CD4-positive, CD25-positive, alpha-beta regulatory T cell (primary cell): ENCODE measurements around the gene RAD51B. TPM values are rescaled to one million over a fixed set of nuclear protein-coding genes. Genes with fewer than 3 reads are reported as not detected.

Source experiments
- ATAC-seq, 2 donors: fragments of 150-1000 bp; cut with Tn5 transposase; one replicate each; pipeline ENCODE4 v1.10.0; 2021; ENCODE audit warnings: low read depth in 2 of 2, moderate number of reproducible peaks in 2 of 2, moderate library complexity in 1 of 2
- DNase-seq, 3 donors: peaks; one replicate each; pipeline versions ENCODE4 v3.0.0 to v3.0.0-alpha.2; 2012 to 2022; ENCODE audit warnings: mixed read lengths in 1 of 3
- H3K27ac ChIP-seq: one replicate; pipeline ENCODE4 v1.7.0; 2013; ENCODE audit warnings: mild to moderate bottlenecking, low read length; ENCODE audit not compliant: insufficient read depth, poor library complexity, severe bottlenecking
- H3K27me3 ChIP-seq: one replicate; pipeline ENCODE4 v1.7.0; 2013; ENCODE audit warnings: low read length; ENCODE audit not compliant: control insufficient read depth, insufficient read depth
- H3K36me3 ChIP-seq: one replicate; pipeline ENCODE4 v1.7.0; 2013; ENCODE audit warnings: mild to moderate bottlenecking, low read length, moderate library complexity; ENCODE audit not compliant: control insufficient read depth, insufficient read depth
- H3K4me1 ChIP-seq: 2 replicates; pipeline ENCODE4 v1.7.0; 2013; ENCODE audit warnings: mild to moderate bottlenecking, low read length; ENCODE audit not compliant: insufficient read depth, control insufficient read depth, poor library complexity, severe bottlenecking
- H3K4me3 ChIP-seq: one replicate; pipeline ENCODE4 v1.7.0; 2013; ENCODE audit warnings: low read depth, mild to moderate bottlenecking, low read length, moderate library complexity
- H3K9me3 ChIP-seq, 2 experiments: 1 replicate in 1 of 2; 2 replicates in 1 of 2; pipeline ENCODE4 v1.7.0; 2013; ENCODE audit warnings: low read length in 2 of 2, mild to moderate bottlenecking in 1 of 2, moderate library complexity in 1 of 2; ENCODE audit not compliant: control insufficient read depth in 2 of 2
- H3K27ac Mint-ChIP-seq, 3 donors: one replicate each; pipeline ENCODE4 v1.8.0; 2020 to 2022; ENCODE audit warnings: mild to moderate bottlenecking in 3 of 3, mixed read lengths in 3 of 3, moderate library complexity in 2 of 3
- H3K27me3 Mint-ChIP-seq: one replicate; pipeline ENCODE4 v1.8.0; 2022; ENCODE audit warnings: mild to moderate bottlenecking, mixed read lengths
- H3K36me3 Mint-ChIP-seq: one replicate; pipeline ENCODE4 v1.8.0; 2020; ENCODE audit warnings: mixed read lengths
- H3K4me1 Mint-ChIP-seq, 4 donors: one replicate each; pipeline ENCODE4 v1.8.0; 2020 to 2022; ENCODE audit warnings: mixed read lengths in 4 of 4, mild to moderate bottlenecking in 1 of 4
- H3K4me3 Mint-ChIP-seq, 4 donors: one replicate each; pipeline ENCODE4 v1.8.0; 2020 to 2022; ENCODE audit warnings: mild to moderate bottlenecking in 4 of 4, mixed read lengths in 4 of 4, moderate library complexity in 3 of 4
- H3K9me3 Mint-ChIP-seq, 7 donors: one replicate each; pipeline ENCODE4 v1.8.0; 2020 to 2022; ENCODE audit warnings: mixed read lengths in 7 of 7, mild to moderate bottlenecking in 3 of 7, moderate library complexity in 2 of 7
- polyA plus RNA-seq, 4 donors: library from polyadenylated mRNA; unstranded; fragments of 300-500 nt; fragmentation: Illumina TruSeq; gene quantifications; one replicate each; pipeline ENCODE4 v1.2.3, GENCODE V29; 2021
- total RNA-seq: library from RNA; stranded (reverse); gene quantifications from one replicate; pipeline ENCODE4 v1.2.3, GENCODE V29; 2022

RAD51B gene
- total and polyA plus RNA-seq, 5 donors from 2014 or later: 19.1 to 40.2 (median 28.1) TPM

- peak overlapping the region; percentile 92 to 99 (median 99) for H3K27ac Mint-ChIP-seq
- no peak for ATAC-seq
- H3K27ac ChIP-seq: peak overlapping the region; percentile 93
Observed at GRCh38 chr14:68684466-68685418, 865.2 kb downstream of the RAD51B start.

DNA sequence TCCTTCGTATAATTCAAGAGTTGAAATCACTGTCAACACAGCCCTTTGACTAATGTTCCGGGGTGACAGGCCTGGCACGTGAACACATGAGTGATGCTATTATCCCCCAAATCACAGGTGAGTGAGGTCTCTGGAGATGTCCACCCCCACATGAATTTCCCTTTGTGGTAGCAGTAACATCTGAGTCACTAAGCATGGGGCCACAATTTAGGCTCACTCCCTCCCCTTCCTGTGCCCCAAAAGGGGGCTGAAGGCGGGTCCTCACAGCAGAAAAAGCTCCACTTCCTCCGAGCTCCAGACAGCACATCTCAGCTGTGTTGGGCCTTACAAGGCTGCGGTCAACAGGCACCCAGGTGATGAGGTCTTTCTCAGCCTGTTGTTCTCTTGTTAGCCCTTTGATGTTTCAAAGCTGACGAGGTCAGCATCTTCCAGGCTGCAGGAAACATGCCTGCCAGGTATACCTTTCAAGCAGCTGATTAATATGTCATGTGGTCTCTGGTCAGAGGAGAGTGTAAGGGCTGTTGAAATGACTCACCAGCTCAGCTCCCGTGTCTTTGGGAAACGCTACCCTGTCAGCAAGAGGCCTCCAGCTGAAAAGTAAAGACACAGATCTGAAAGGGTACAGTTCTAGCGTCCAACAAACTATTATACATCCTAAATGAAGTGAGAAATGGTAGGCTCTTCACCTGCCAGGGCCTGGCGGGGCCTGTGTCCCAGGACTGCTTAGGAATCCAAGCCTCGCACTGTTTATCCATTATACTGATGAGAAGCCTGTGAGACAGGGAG is 866.0 kb downstream of the RAD51B start:
- peak; percentile 73 to 97 (median 85) for DNase-seq
- no peaks in the 10 kb centered on the region for H3K9me3 Mint-ChIP-seq
- H3K4me1 Mint-ChIP-seq: peaks cover 13 to 72% (median 49%) of the 10 kb centered on the region in 4 donors

More at GRCh38 chr14:68684466-68685418, 865.2 kb downstream of the RAD51B start:
- Histone ChIP-seq H3K36me3 (no peaks in the 10 kb centered on the region), H3K4me3 (peak overlapping the region; percentile 23), H3K27me3 (no peaks in the 10 kb centered on the region), H3K9me3 (no peaks in the 10 kb centered on the region), H3K4me1 (peaks cover 53% of the 10 kb centered on the region)
- Mint-ChIP-seq H3K36me3 (no peaks in the 10 kb centered on the region), H3K4me1 (peaks cover 13 to 77% (median 49%) of the 10 kb centered on the region in 4 donors), H3K9me3 (no peaks in the 10 kb centered on the region), H3K4me3 (peak overlapping the region; percentile 40 to 69 (median 62)), H3K27me3 (no peaks in the 10 kb centered on the region)
- DNase-seq: no peak

GRCh38 chr14:68686205-68686465 is 866.6 kb downstream of the RAD51B start:
- H3K36me3 Mint-ChIP-seq: no peaks in the 10 kb centered on the region
- Histone ChIP-seq H3K27ac (peak overlapping the region; percentile 93), H3K4me1 (peaks cover 53% of the 10 kb centered on the region), H3K36me3 (no peaks in the 10 kb centered on the region), H3K9me3 (no peaks in the 10 kb centered on the region), H3K27me3 (no peaks in the 10 kb centered on the region), H3K4me3 (peak overlapping the region; percentile 32)
- no peaks in the 10 kb centered on the region for H3K9me3 Mint-ChIP-seq
- H3K27ac Mint-ChIP-seq: peak overlapping the region; percentile 92 to 99 (median 99)
- DNase-seq (no peak), ATAC-seq (no peak)
- H3K4me3 Mint-ChIP-seq: peak overlapping the region in 2 of 4 donors; percentile 40 to 69
- H3K4me1 Mint-ChIP-seq: peaks cover 13 to 68% (median 49%) of the 10 kb centered on the region in 4 donors
- H3K27me3 Mint-ChIP-seq: no peaks in the 10 kb centered on the region

More for the DNA sequence above, 866.0 kb downstream of the RAD51B start:
- peak; percentile 87 to 88 for ATAC-seq
- Histone ChIP-seq H3K4me1 (peaks cover 53% of the 10 kb centered on the region), H3K27me3 (no peaks in the 10 kb centered on the region), H3K9me3 (no peaks in the 10 kb centered on the region), H3K4me3 (peak overlapping the region; percentile 32), H3K36me3 (no peaks in the 10 kb centered on the region), H3K27ac (peak overlapping the region; percentile 93)
- no peaks in the 10 kb centered on the region for H3K27me3 Mint-ChIP-seq
- peak overlapping the region; percentile 40 to 69 (median 62) for H3K4me3 Mint-ChIP-seq
- H3K27ac Mint-ChIP-seq: peak overlapping the region; percentile 92 to 99 (median 99)
- H3K36me3 Mint-ChIP-seq: no peaks in the 10 kb centered on the region

- no peaks in the 10 kb centered on the region for H3K9me3 ChIP-seq
- peaks cover 13 to 63% (median 45%) of the 10 kb centered on the region in 4 donors for H3K4me1 Mint-ChIP-seq
- H3K27me3 Mint-ChIP-seq: no peaks in the 10 kb centered on the region
- H3K4me1 ChIP-seq: peaks cover 47% of the 10 kb centered on the region
- ATAC-seq: no peak
- no peaks in the 10 kb centered on the region for H3K36me3 Mint-ChIP-seq
- H3K9me3 Mint-ChIP-seq: no peaks in the 10 kb centered on the region
- no peak for DNase-seq
- H3K27ac Mint-ChIP-seq: peak overlapping the region; percentile 81 to 99 (median 99)
- H3K27ac ChIP-seq: peak overlapping the region; percentile 93
- H3K4me3 ChIP-seq: no peak overlapping the region
- H3K4me3 Mint-ChIP-seq: peak overlapping the region in 1 of 4 donors; percentile 40
- H3K27me3 ChIP-seq: no peaks in the 10 kb centered on the region
- no peaks in the 10 kb centered on the region for H3K36me3 ChIP-seq
Observed at GRCh38 chr14:68686724-68687123, 867.1 kb downstream of the RAD51B start.

DNA sequence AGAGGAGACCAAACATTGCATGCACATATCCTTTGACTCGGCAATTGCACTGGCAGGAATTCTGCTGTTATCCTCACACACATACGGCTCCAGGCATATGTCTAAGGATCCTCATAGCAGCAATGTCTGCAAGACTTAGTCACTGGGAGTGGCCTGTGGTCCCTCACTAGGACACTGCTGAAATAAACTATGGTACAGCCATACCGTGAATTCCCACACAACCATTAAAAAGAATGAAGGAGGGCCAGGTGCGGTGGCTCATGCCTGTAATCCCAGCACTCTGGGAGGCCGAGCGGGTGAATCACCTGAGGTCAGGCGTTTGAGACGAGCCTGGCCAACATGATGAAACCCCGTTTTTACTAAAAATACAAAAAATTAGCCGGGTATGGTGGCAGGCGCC is 868.2 kb downstream of the RAD51B start:
- H3K4me3 ChIP-seq: no peak overlapping the region
- Mint-ChIP-seq H3K27me3 (no peaks in the 10 kb centered on the region), H3K4me3 (peak overlapping the region in 1 of 4 donors; percentile 38), H3K9me3 (no peaks in the 10 kb centered on the region), H3K4me1 (peaks cover 12 to 55% (median 43%) of the 10 kb centered on the region in 4 donors), H3K36me3 (no peaks in the 10 kb centered on the region), H3K27ac (peak overlapping the region; percentile 27 to 43 (median 37))
- peaks cover 37% of the 10 kb centered on the region for H3K4me1 ChIP-seq
- no peaks in the 10 kb centered on the region for H3K36me3 ChIP-seq
- ATAC-seq (no peak), DNase-seq (no peak)
- no peak overlapping the region for H3K27ac ChIP-seq
- no peaks in the 10 kb centered on the region for H3K27me3 ChIP-seq
- no peaks in the 10 kb centered on the region for H3K9me3 ChIP-seq

DNA sequence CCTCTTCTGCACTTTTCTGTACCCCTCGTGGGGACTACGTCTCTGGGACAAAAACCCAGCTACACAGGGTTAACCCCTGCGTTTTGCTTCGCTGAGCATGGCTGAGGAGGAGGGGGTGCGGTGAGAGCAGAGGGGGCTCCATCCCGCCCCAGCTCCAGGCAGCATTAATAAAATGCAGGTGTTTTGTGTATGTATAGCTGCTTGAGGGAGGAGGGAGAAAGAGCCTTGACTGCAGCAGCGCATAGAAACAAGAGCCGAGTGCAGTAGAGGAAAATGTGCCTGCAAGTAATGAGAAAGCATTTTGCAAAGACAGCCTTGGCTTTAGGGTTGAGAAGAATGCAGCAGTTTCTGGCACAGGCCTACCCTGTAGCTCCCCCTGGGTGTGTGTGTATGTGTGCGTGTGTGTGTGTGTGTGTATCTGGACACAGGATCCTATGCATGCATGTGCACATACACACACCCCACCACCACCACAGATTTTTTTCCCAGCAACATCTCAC is 869.3 kb downstream of the RAD51B start:
- Histone ChIP-seq H3K9me3 (no peaks in the 10 kb centered on the region), H3K27ac (no peak overlapping the region), H3K36me3 (no peaks in the 10 kb centered on the region), H3K4me1 (peaks cover 25% of the 10 kb centered on the region), H3K4me3 (no peak overlapping the region), H3K27me3 (no peaks in the 10 kb centered on the region)
- Mint-ChIP-seq H3K27me3 (no peaks in the 10 kb centered on the region), H3K4me3 (no peak overlapping the region), H3K9me3 (no peaks in the 10 kb centered on the region), H3K4me1 (peaks cover 8 to 48% (median 36%) of the 10 kb centered on the region in 4 donors), H3K36me3 (no peaks in the 10 kb centered on the region), H3K27ac (peak overlapping the region; percentile 18 to 96 (median 62))
- ATAC-seq: no peak
- no peak for DNase-seq

DNA sequence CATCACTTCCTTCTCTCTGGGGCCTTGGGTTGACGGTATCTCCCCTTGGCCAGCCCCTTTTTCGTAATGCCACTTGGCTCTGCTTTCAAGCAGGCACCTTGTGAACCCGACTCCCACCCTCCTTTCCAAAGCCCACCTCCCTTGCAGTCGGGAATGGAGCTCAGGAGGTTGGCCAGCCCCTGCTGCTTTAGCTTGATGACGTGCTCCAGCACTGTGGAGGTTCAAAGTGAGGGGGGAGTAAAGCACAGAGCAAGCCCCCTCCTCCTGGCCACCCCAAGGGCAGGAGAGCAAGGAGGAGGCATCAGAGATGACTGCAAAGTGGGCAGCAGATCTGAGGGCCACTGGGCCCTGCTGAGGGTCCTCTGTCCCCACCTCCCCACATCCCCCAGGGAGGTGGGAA is 869.9 kb downstream of the RAD51B start:
- no peak overlapping the region for H3K27ac ChIP-seq
- no peak overlapping the region for H3K4me3 ChIP-seq
- H3K4me1 ChIP-seq: peaks cover 19% of the 10 kb centered on the region
- peaks cover 8 to 47% (median 32%) of the 10 kb centered on the region in 4 donors for H3K4me1 Mint-ChIP-seq
- H3K9me3 Mint-ChIP-seq: no peaks in the 10 kb centered on the region
- ATAC-seq (no peak), DNase-seq (no peak)
- no peaks in the 10 kb centered on the region for H3K36me3 ChIP-seq
- no peaks in the 10 kb centered on the region for H3K36me3 Mint-ChIP-seq
- H3K27me3 Mint-ChIP-seq: no peaks in the 10 kb centered on the region
- H3K4me3 Mint-ChIP-seq: no peak overlapping the region
- no peaks in the 10 kb centered on the region for H3K9me3 ChIP-seq
- H3K27me3 ChIP-seq: no peaks in the 10 kb centered on the region
- peak overlapping the region; percentile 62 to 96 (median 87) for H3K27ac Mint-ChIP-seq
